ENCODE data around the gene ALOX12B.

Gene ALOX12B

DNA sequence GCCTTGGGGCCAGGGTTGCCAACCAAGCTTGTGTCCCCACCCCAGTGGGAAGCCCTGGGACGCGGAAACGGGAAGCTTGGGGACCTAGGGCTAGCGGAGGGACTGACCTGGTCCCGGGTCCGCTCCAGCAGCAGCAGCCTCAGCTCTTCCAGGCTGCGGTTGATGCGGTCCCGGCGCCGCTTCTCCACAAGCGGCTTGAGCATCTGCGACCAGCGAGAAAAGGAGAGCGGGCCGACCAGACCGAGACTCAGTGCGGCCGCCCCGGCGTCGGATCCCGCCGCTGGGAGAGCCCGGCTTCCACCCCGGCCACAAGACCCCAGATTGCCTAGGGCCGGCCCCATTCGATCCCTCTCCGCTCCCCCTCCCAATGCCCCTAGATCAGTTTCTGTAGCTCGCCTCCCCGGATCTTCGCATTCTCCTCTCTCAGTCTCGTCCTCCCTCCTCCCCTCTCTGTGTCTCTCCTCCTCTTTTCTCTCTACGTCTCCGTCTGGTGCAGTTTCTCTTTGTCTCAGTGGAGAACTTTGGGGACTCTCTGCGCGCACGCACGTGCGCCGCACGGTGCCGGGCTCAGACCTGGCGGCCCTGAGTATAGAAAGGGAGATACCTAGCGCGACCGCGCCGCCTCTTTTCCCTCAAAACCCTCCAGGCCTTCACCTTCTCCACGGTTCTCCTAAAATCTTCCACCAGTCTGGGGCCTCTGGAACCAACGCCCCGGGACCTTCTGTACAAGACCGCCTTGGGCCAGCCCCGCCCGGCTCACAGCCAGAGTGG, 35.6 kb upstream of the ALOX12B start:
- in situ Hi-C loops (cut with HindIII; ENCODE audit: low pct_unique_long_range_greater_than_20kb, low sequenced_read_pairs), result no loop called here
- DNase-seq (ENCODE audit: low read depth in 1 of 2, low spot score in 1 of 2), result no peak
- no peak for TF ChIP-seq JUND (IDR thresholded peaks at IDR 0.05; ENCODE audit: low read depth)

DNA sequence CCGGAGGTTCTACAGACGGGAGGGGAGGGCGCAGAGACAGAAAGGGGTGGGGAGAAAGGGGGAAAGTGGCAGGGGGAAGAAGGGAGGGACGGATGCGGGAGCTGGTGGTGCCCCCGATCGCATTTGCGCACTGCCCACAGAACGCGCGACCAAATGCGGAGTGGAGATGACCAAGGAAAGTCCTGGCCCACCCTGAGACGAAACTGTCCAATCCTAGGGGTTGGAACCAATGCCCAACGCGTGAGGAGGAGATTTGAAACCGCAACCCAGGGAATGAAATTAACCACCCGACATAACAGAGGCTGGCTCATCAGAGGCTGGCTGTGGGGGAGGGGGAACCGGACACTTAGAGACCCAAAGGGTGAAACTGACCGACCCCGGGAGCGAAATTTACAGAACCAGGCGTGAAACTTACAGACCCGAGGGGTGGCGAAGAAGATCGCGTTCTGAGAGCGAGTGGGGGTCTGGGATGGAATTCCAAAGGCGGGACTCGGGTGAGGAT, 35.0 kb upstream of the ALOX12B start:
- no peak for TF ChIP-seq JUND (IDR thresholded peaks at IDR 0.05; ENCODE audit: low read depth)
- no peak for DNase-seq (ENCODE audit: low read depth in 1 of 2, low spot score in 1 of 2)
- in situ Hi-C loops (cut with HindIII; ENCODE audit: low pct_unique_long_range_greater_than_20kb, low sequenced_read_pairs), result no loop called here

DNA sequence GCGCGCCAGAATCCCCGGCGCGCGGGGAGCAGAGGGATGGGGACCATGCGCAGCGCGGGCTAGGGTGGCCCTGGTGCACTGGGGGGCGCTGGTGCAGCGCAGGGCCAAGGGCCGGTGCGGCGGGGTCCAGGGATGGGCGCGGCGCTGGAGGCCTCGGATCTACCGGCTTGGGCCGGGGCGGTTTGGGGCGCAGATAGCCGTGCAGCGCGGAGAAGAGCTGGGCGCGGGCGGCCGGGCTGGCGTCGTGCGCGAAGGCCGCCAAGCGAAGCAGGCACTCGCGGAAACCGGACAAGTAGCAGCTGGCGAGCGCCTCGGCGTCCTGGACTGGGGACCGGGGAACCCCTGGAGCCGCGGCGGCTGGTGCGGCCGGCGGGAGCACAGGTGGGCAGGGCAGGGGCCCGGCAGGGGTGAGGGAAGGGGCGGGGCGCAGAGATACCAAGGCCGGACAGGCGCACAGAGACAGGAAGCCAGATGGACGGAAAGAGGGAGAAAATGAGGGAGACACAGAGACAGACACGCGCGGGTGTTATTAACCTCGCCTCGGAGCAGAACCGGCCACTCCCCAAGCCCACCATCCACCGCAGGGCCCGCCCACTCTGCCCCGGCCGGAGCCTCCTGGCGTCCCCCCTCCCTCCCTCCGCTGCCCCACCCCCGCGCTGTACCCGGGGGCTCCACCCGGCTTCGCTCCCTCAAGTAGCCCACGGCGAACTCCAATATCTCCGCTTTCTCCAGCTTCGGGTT, 34.3 kb upstream of the ALOX12B start:
- no peak for TF ChIP-seq JUND (IDR thresholded peaks at IDR 0.05; ENCODE audit: low read depth)
- peak in 1 of 2 experiments; percentile 50 for DNase-seq (ENCODE audit: low read depth in 1 of 2, low spot score in 1 of 2)
- in situ Hi-C loops (cut with HindIII; ENCODE audit: low pct_unique_long_range_greater_than_20kb, low sequenced_read_pairs), result no loop called here

- TF ChIP-seq JUND (IDR thresholded peaks at IDR 0.05; ENCODE audit: low read depth), result no peak
- in situ Hi-C loops (cut with HindIII; ENCODE audit: low pct_unique_long_range_greater_than_20kb, low sequenced_read_pairs), result no loop called here
- DNase-seq (ENCODE audit: low read depth in 1 of 2, low spot score in 1 of 2), result no peak
Observed at GRCh38 chr17:8121407-8121680, 33.8 kb upstream of the ALOX12B start.

GRCh38 chr17:8120520-8121406, 33.2 kb upstream of the ALOX12B start:
- in situ Hi-C loops (cut with HindIII; ENCODE audit: low pct_unique_long_range_greater_than_20kb, low sequenced_read_pairs), result no loop called here
- no peak for TF ChIP-seq JUND (IDR thresholded peaks at IDR 0.05; ENCODE audit: low read depth)
- peak in 1 of 2 experiments; percentile 90 for DNase-seq (ENCODE audit: low read depth in 1 of 2, low spot score in 1 of 2)

DNA sequence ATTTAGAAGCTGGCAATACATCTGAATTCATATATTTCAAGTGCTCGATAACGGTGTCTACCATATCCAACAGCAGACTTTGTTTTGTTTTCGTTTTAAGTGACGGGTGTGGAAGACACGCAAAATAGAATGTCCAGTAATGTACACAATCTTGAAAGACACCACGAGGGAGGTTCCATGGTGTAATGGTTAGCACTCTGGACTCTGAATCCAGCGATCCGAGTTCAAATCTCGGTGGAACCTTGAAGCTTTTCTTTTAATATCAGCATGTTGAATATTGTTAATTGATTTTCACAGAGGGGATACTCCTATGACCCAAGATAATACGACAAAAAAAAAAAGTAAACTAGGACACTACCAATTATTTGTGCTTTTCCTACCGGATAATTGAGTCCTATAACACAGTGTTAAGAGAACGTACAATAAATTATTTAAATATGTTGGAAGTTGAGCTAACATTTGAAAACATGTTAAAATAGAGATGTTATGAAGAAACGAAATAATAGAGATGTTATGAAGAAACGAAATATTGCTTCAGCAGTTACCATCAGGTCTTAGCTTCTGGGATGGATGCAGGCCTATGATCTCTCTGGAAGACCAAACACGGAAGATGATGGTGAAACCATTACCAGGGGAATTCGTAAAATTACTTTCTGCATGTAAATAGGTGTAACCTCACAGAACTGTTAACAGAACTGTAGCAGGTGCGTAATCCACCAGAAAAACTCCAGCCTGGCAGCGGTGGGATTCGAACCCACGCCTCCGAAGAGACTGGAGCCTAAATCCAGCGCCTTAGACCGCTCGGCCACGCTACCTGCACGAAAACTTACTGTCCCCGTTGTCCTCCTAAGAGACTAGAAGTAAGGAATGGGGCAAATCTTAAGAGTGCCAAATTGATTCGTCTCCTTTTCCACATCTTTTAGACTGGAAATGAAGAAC, 32.3 kb upstream of the ALOX12B start:
- in situ Hi-C loops (cut with HindIII; ENCODE audit: low pct_unique_long_range_greater_than_20kb, low sequenced_read_pairs), result no loop called here
- DNase-seq (ENCODE audit: low read depth in 1 of 2, low spot score in 1 of 2), result peak in 1 of 2 experiments; percentile 90
- no peak for TF ChIP-seq JUND (IDR thresholded peaks at IDR 0.05; ENCODE audit: low read depth)

GRCh38 chr17:8118769-8119580, 31.5 kb upstream of the ALOX12B start:
- in situ Hi-C loops (cut with HindIII; ENCODE audit: low pct_unique_long_range_greater_than_20kb, low sequenced_read_pairs), result no loop called here
- DNase-seq (ENCODE audit: low read depth in 1 of 2, low spot score in 1 of 2), result peak; percentile 79 to 89
- TF ChIP-seq JUND (IDR thresholded peaks at IDR 0.05; ENCODE audit: low read depth), result no peak

- peak; percentile 79 to 84 for DNase-seq (ENCODE audit: low read depth in 1 of 2, low spot score in 1 of 2)
- in situ Hi-C loops (cut with HindIII; ENCODE audit: low pct_unique_long_range_greater_than_20kb, low sequenced_read_pairs), result no loop called here
- 0 out of 2 replicates have a peak, but pooled peaks have one; percentile 8 for TF ChIP-seq JUND (IDR thresholded peaks at IDR 0.05; ENCODE audit: low read depth)
Observed at GRCh38 chr17:8117980-8118768, 30.7 kb upstream of the ALOX12B start, which contains the start of gene ALOXE3. TSS of gene ALOXE3 (minus strand) at chr17:8118514. CDS start at chr17:8117990, 524 bp downstream.

GRCh38 chr17:8117367-8117979, 30.0 kb upstream of the ALOX12B start:
- in situ Hi-C loops (cut with HindIII; ENCODE audit: low pct_unique_long_range_greater_than_20kb, low sequenced_read_pairs), result no loop called here
- no peak for DNase-seq (ENCODE audit: low read depth in 1 of 2, low spot score in 1 of 2)
- no peak for TF ChIP-seq JUND (IDR thresholded peaks at IDR 0.05; ENCODE audit: low read depth)

DNA sequence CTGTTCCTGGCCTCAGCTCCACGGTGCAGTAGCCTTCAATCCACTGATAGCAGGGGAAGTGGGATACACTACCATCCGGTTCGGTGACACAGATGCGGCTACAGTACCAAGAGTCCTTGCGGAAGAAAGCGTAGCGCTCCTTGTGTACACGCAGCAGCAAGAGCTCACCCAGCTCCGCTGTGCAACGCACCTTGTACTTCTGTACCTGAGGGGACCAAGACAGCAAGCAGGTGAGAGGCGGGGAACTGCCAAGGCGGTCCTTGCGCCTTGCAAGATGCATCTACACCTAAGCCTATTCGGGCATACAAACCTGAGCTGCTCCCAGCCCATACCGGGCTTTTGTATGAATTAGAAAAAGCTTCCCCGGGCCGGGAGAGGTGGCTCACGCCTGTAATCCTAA, 29.3 kb upstream of the ALOX12B start:
- in situ Hi-C loops (cut with HindIII; ENCODE audit: low pct_unique_long_range_greater_than_20kb, low sequenced_read_pairs), result no loop called here
- TF ChIP-seq JUND (IDR thresholded peaks at IDR 0.05; ENCODE audit: low read depth), result no peak
- no peak for DNase-seq (ENCODE audit: low read depth in 1 of 2, low spot score in 1 of 2)
